ENCODE measurements around the gene HNRNPL.

DNA sequence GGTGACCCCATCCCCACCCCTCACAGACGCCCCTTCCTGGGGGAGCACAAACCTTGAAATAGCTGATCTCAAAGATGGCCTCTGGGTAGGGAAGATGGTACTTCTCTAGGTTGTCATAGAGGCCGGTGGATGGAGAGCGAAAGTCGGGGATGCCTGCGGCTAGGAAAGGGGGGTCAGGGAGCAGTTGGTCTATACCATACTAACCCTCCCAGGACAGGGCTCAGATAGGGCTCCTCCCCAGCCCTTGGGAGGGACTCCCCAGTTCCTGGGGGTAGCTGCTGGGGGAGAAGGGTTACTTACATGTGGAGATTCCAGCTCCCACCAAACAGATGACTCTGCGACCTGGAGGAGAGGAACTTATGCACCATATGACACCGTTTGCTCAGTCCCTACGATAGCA, 40.0 kb upstream of the HNRNPL start:
- TF ChIP-seq SIN3A (IDR thresholded peaks at IDR 0.05; ENCODE audit: borderline replicate concordance, insufficient read depth, low read depth, low read length) (no peak), CTCF (IDR thresholded peaks at IDR 0.05) (no peak)

Data from Panc1 (cell line).